ENCODE data around the gene TMIGD2. TPM values are rescaled to one million over a fixed set of nuclear protein-coding genes. Genes with fewer than 3 reads are reported as not detected.
A peak's percentile ranks its signal among the peaks of the same experiment; 100 is the strongest.
"Not testable (repeated sequence)": the region's sequence is repeated elsewhere in the genome, so short reads cannot be mapped to it uniquely, and the experiment has no call there.

Gene TMIGD2
- total and polyA plus RNA-seq, 2 donors (not counting 1 experiment from before 2014, with no cell fraction given), result not detected

DNA sequence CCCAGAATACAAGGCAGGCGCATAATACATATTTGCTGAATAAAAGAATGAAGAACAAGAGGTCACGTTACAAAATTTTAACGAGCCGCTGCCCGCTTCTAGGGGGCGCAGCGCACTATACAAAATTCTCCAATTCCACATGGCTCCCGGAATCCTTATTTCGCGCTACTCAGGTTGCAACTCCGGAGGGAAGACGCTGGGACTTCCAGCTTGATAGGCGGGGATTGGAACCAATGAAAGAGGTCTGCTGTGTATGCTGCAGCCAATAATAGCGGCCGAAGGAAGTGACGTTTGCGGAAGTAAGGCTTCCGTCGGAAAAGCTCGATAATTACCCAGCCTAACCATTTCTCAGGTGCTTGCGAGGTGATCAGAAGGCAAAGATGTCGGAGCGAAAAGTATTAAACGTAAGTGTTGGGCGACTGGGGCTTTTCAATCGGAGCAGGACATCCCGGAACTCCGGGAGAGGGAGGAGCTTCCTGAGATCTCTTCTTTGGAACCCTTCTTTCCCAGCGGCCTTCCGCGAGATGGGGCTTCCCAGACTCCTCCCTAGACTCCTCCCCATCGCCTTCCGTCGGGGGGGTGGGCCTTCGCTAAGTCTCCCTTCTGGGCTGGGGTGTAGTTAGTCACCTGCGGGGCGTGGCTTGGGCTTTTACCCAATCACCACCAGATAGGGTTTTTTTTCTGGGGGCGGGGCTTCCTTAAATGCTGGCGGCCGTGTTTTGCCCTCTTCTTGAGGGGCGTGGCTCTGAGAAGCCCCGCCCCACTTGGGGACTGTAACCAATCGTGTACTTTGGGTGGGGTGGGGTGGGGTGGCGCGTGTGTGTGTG, 55.2 kb downstream of the TMIGD2 start, which contains the start of gene YJU2:
YJU2 (plus strand) TSS at position 314 of the 827 bp plus-strand sequence; CDS start at position 381, 67 bp downstream.
- TF ChIP-seq, protein P1, sequence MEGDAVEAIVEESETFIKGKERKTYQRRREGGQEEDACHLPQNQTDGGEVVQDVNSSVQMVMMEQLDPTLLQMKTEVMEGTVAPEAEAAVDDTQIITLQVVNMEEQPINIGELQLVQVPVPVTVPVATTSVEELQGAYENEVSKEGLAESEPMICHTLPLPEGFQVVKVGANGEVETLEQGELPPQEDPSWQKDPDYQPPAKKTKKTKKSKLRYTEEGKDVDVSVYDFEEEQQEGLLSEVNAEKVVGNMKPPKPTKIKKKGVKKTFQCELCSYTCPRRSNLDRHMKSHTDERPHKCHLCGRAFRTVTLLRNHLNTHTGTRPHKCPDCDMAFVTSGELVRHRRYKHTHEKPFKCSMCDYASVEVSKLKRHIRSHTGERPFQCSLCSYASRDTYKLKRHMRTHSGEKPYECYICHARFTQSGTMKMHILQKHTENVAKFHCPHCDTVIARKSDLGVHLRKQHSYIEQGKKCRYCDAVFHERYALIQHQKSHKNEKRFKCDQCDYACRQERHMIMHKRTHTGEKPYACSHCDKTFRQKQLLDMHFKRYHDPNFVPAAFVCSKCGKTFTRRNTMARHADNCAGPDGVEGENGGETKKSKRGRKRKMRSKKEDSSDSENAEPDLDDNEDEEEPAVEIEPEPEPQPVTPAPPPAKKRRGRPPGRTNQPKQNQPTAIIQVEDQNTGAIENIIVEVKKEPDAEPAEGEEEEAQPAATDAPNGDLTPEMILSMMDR (conservative IDR thresholded peaks at IDR 0.05 in 1 of 2, IDR thresholded peaks at IDR 0.05 in 1 of 2; ENCODE audit: low read depth in 1 of 2, low read length in 2 of 2), result peak; percentile 49 to 56
- TF ChIP-seq EZH2 (IDR thresholded peaks at IDR 0.05; ENCODE audit: low read length, missing control alignments), result no peak
- peak within 1 kb of the TSS; percentile 92 for H3K4me2 ChIP-seq (ENCODE audit: extremely low read depth, insufficient read depth, low read length)
- peaks cover 6% of the 10 kb centered on the region for H3K36me3 ChIP-seq (ENCODE audit: control insufficient read depth, insufficient read depth, low read length)
- H3K79me2 ChIP-seq (ENCODE audit: control insufficient read depth, insufficient read depth, low read length), result peaks cover 1% of the 10 kb centered on the region
- peak within 1 kb of the TSS; percentile 91 for H3K9ac ChIP-seq (ENCODE audit: insufficient read depth, low read length)
- peak within 1 kb of the TSS; percentile 95 for H2AFZ ChIP-seq (ENCODE audit: low read length)
- no peaks in the 10 kb centered on the region for H4K20me1 ChIP-seq (ENCODE audit: control insufficient read depth, extremely low read depth, insufficient read depth, low read length)
- peak; percentile 99 to 100 for DNase-seq (ENCODE audit: low read depth in 2 of 2)
- H3K9me3 ChIP-seq (ENCODE audit: control insufficient read depth, insufficient read depth, low read depth, low read length), result no peaks in the 10 kb centered on the region
- H3K27me3 ChIP-seq (ENCODE audit: control insufficient read depth, insufficient read depth, low read length), result no peaks in the 10 kb centered on the region
- H3K4me3 ChIP-seq (replicated peaks in 1 of 4; ENCODE audit: control extremely low read depth in 1 of 4, insufficient read depth in 1 of 4, low read depth in 3 of 4, low read length in 4 of 4), result peak within 1 kb of the TSS; percentile 70 to 95 (median 82)
- peak within 1 kb of the TSS; percentile 98 for H3K27ac ChIP-seq (ENCODE audit: insufficient read depth, low read length)
- H3K4me1 ChIP-seq (ENCODE audit: control insufficient read depth, extremely low read depth, insufficient read depth, low read length), result no peaks in the 10 kb centered on the region

DNA sequence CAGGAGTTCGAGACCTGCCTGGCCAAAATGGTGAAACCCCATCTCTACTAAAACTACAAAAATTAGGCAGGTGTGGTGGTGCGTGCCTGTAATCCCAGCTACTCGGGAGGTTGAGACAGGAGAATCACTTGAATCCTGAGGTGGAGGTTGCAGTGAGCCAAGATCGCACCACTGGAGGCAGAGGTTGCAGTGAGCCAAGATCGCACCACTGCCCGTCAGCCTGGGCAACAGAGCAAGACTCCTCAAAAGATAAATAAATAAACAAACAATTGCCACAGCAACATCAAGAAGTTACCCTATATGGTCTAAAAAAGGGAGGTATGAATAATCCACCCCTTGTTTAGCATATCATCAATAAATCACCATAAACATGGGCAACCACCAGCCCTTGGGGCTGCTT, 56.3 kb downstream of the TMIGD2 start:
- H3K27ac ChIP-seq (ENCODE audit: insufficient read depth, low read length); H3K9me3 ChIP-seq (ENCODE audit: control insufficient read depth, insufficient read depth, low read depth, low read length); H2AFZ ChIP-seq (ENCODE audit: low read length); H4K20me1 ChIP-seq (ENCODE audit: control insufficient read depth, extremely low read depth, insufficient read depth, low read length); H3K4me2 ChIP-seq (ENCODE audit: extremely low read depth, insufficient read depth, low read length); H3K9ac ChIP-seq (ENCODE audit: insufficient read depth, low read length); H3K36me3 ChIP-seq (ENCODE audit: control insufficient read depth, insufficient read depth, low read length); DNase-seq (ENCODE audit: low read depth in 2 of 2); H3K79me2 ChIP-seq (ENCODE audit: control insufficient read depth, insufficient read depth, low read length); H3K27me3 ChIP-seq (ENCODE audit: control insufficient read depth, insufficient read depth, low read length); H3K4me1 ChIP-seq (ENCODE audit: control insufficient read depth, extremely low read depth, insufficient read depth, low read length); H3K4me3 ChIP-seq (replicated peaks in 1 of 4; ENCODE audit: control extremely low read depth in 1 of 4, insufficient read depth in 1 of 4, low read depth in 3 of 4, low read length in 4 of 4): not testable (repeated sequence)

Other genes starting within 250 kb of the TMIGD2 start
- gene ZBTB7A, start 235.5 kb downstream of the TMIGD2 start, total RNA-seq, result 11.8 and 17.7 TPM in 2 replicates
- 4.7 and 4.9 TPM in 2 replicates for gene ZBTB7A, start 235.5 kb downstream of the TMIGD2 start, polyA plus RNA-seq
- gene MAP2K2, start 178.3 kb downstream of the TMIGD2 start, total RNA-seq, result 159 and 177 TPM in 2 replicates
- 61.6 and 100 TPM in 2 replicates for gene MAP2K2, start 178.3 kb downstream of the TMIGD2 start, polyA plus RNA-seq
- 0.17 TPM in 1 of 2 replicates, not detected in the other for gene CREB3L3, start 148.8 kb downstream of the TMIGD2 start, total RNA-seq
- not detected in 2 replicates for gene CREB3L3, start 148.8 kb downstream of the TMIGD2 start, polyA plus RNA-seq
- gene SIRT6, start 119.8 kb downstream of the TMIGD2 start, total RNA-seq, result 9.2 and 10.0 TPM in 2 replicates
- 8.8 and 11.0 TPM in 2 replicates for gene SIRT6, start 119.8 kb downstream of the TMIGD2 start, polyA plus RNA-seq
- 2.3 and 2.6 TPM in 2 replicates for gene ANKRD24, start 119.7 kb downstream of the TMIGD2 start, total RNA-seq
- gene ANKRD24, start 119.7 kb downstream of the TMIGD2 start, polyA plus RNA-seq, result 0.09 and 0.14 TPM in 2 replicates
- not detected in 2 replicates for gene EBI3, start 72.9 kb downstream of the TMIGD2 start, total RNA-seq
- gene EBI3, start 72.9 kb downstream of the TMIGD2 start, polyA plus RNA-seq, result 0.05 and 0.14 TPM in 2 replicates
- gene YJU2, start 55.3 kb downstream of the TMIGD2 start, total RNA-seq, result 12.6 and 14.7 TPM in 2 replicates
- 10.7 and 16.3 TPM in 2 replicates for gene YJU2, start 55.3 kb downstream of the TMIGD2 start, polyA plus RNA-seq
- gene SHD, start 23.1 kb downstream of the TMIGD2 start, total RNA-seq, result not detected in 2 replicates
- gene SHD, start 23.1 kb downstream of the TMIGD2 start, polyA plus RNA-seq, result not detected in 2 replicates
- 8.7 and 10.1 TPM in 2 replicates for gene FSD1, start 2.2 kb upstream of the TMIGD2 start, total RNA-seq
- gene FSD1, start 2.2 kb upstream of the TMIGD2 start, polyA plus RNA-seq, result 4.6 and 7.1 TPM in 2 replicates
- 4.4 and 4.8 TPM in 2 replicates for gene STAP2, start 36.4 kb upstream of the TMIGD2 start, total RNA-seq
- gene STAP2, start 36.4 kb upstream of the TMIGD2 start, polyA plus RNA-seq, result 1.7 and 2.2 TPM in 2 replicates
- 6.4 and 7.1 TPM in 2 replicates for gene MPND, start 41.2 kb upstream of the TMIGD2 start, total RNA-seq
- 2.7 and 3.8 TPM in 2 replicates for gene MPND, start 41.2 kb upstream of the TMIGD2 start, polyA plus RNA-seq
- gene SH3GL1, start 98.2 kb upstream of the TMIGD2 start, total RNA-seq, result 20.3 and 23.9 TPM in 2 replicates
- gene SH3GL1, start 98.2 kb upstream of the TMIGD2 start, polyA plus RNA-seq, result 44.9 and 58.7 TPM in 2 replicates
- gene CHAF1A, start 100.3 kb upstream of the TMIGD2 start, total RNA-seq, result 3.9 and 5.9 TPM in 2 replicates
- 5.9 and 15.4 TPM in 2 replicates for gene CHAF1A, start 100.3 kb upstream of the TMIGD2 start, polyA plus RNA-seq
- gene UBXN6, start 155.4 kb upstream of the TMIGD2 start, total RNA-seq, result 98.9 and 114 TPM in 2 replicates
- 49.1 and 53.3 TPM in 2 replicates for gene UBXN6, start 155.4 kb upstream of the TMIGD2 start, polyA plus RNA-seq
- 47.8 and 51.2 TPM in 2 replicates for gene HDGFL2, start 169.9 kb upstream of the TMIGD2 start, total RNA-seq
- 19.5 and 23.6 TPM in 2 replicates for gene HDGFL2, start 169.9 kb upstream of the TMIGD2 start, polyA plus RNA-seq
- 2.6 and 5.3 TPM in 2 replicates for gene PLIN4, start 216.1 kb upstream of the TMIGD2 start, total RNA-seq
- 0.05 and 0.07 TPM in 2 replicates for gene PLIN4, start 216.1 kb upstream of the TMIGD2 start, polyA plus RNA-seq
- gene PLIN5, start 232.8 kb upstream of the TMIGD2 start, total RNA-seq, result not detected in 2 replicates
- not detected in 2 replicates for gene PLIN5, start 232.8 kb upstream of the TMIGD2 start, polyA plus RNA-seq
- not detected in 2 replicates for gene LRG1, start 237.6 kb upstream of the TMIGD2 start, total RNA-seq
- gene LRG1, start 237.6 kb upstream of the TMIGD2 start, polyA plus RNA-seq, result 0.10 TPM in 1 of 2 replicates, not detected in the other

Data from fibroblast of lung (primary cell).